ENCODE results near the gene MSH6.

Gene MSH6, protein sequence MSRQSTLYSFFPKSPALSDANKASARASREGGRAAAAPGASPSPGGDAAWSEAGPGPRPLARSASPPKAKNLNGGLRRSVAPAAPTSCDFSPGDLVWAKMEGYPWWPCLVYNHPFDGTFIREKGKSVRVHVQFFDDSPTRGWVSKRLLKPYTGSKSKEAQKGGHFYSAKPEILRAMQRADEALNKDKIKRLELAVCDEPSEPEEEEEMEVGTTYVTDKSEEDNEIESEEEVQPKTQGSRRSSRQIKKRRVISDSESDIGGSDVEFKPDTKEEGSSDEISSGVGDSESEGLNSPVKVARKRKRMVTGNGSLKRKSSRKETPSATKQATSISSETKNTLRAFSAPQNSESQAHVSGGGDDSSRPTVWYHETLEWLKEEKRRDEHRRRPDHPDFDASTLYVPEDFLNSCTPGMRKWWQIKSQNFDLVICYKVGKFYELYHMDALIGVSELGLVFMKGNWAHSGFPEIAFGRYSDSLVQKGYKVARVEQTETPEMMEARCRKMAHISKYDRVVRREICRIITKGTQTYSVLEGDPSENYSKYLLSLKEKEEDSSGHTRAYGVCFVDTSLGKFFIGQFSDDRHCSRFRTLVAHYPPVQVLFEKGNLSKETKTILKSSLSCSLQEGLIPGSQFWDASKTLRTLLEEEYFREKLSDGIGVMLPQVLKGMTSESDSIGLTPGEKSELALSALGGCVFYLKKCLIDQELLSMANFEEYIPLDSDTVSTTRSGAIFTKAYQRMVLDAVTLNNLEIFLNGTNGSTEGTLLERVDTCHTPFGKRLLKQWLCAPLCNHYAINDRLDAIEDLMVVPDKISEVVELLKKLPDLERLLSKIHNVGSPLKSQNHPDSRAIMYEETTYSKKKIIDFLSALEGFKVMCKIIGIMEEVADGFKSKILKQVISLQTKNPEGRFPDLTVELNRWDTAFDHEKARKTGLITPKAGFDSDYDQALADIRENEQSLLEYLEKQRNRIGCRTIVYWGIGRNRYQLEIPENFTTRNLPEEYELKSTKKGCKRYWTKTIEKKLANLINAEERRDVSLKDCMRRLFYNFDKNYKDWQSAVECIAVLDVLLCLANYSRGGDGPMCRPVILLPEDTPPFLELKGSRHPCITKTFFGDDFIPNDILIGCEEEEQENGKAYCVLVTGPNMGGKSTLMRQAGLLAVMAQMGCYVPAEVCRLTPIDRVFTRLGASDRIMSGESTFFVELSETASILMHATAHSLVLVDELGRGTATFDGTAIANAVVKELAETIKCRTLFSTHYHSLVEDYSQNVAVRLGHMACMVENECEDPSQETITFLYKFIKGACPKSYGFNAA (N-terminal part only)

DNA sequence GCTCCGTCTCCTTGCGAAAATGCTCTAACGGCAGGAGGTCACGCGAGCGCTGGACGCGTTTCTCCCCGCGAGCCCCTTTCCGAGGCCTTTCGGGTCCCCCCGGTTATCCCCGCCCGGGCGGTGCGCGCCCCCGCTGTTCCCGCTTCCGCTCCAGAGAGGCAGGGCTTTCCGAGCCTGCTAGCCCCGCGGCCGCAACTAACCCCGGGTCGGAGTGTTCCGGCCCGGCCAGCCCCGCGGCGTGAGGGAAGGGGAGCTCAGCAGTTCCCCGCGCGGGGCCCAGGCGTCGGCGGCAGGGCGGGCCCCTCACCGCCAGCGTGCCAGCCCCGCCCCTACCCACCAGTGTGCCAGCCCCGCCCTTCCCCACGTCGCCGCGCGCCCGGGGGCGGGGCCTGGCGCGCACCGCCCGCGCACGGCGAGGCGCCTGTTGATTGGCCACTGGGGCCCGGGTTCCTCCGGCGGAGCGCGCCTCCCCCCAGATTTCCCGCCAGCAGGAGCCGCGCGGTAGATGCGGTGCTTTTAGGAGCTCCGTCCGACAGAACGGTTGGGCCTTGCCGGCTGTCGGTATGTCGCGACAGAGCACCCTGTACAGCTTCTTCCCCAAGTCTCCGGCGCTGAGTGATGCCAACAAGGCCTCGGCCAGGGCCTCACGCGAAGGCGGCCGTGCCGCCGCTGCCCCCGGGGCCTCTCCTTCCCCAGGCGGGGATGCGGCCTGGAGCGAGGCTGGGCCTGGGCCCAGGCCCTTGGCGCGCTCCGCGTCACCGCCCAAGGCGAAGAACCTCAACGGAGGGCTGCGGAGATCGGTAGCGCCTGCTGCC is at the start of gene MSH6:
TSS of gene MSH6 (plus strand) at position 475 of the 815 bp plus-strand sequence. CDS start at position 564, 89 bp downstream.
- peak; percentile 91 for FAIRE-seq

DNA sequence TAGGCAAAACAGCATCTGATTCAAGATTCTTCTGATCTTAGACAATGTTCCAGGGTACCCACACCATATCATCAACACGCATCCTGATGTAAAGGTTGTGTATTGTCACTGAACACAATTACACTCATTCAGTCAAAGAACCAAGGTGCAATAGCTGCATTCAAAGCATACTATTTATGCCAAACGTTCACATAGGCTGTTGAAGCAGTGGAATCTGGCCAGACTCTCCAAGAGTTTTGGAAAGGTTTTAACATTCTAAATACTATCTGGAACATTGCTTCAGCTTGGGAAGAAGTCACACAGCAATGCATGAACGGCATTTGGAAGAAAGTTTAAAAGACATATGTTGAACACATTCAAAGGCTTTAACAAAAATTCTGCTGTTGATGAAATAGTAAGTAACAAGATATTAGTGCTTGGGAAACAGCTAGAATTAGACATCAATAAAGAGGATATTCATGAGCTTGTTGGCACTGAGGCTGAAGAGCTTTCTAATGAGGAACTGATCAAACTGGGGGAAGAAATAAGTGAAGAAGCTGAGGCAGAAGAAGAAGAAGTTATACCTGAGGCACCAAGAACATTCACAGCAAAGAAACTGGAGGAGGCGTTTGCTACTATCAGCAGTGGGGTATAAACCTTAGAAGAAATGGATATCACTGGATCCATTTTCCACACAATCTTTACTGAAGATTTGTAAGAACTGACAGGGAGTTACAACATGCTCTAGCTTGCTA is 47.6 kb upstream of the MSH6 start:
- FAIRE-seq (no peak), DNase-seq (ENCODE audit: low spot score) (no peak)

More for the DNA sequence above, at the start of gene MSH6:
- peak; percentile 99 for DNase-seq (ENCODE audit: low spot score)

DNA sequence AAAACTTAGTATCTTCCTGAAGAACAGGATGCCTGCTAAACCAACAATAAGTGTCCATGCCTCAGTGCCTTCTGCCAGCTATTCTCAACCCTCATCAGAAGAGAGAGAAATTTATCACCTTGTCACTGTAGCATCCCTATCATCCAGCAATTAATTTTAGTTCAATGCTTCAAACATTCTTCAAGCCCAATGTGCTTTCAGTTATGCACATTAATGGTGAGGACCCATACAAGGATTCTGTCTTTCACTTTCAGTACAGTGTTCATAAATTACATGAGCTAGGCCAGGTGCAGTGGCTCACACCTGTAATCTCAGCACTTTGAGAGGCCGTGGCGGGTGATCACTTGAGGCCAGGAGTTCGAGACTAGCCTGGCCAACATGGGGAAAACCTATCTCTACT is 47.0 kb upstream of the MSH6 start:
- FAIRE-seq (no peak), DNase-seq (ENCODE audit: low spot score) (no peak)

DNA sequence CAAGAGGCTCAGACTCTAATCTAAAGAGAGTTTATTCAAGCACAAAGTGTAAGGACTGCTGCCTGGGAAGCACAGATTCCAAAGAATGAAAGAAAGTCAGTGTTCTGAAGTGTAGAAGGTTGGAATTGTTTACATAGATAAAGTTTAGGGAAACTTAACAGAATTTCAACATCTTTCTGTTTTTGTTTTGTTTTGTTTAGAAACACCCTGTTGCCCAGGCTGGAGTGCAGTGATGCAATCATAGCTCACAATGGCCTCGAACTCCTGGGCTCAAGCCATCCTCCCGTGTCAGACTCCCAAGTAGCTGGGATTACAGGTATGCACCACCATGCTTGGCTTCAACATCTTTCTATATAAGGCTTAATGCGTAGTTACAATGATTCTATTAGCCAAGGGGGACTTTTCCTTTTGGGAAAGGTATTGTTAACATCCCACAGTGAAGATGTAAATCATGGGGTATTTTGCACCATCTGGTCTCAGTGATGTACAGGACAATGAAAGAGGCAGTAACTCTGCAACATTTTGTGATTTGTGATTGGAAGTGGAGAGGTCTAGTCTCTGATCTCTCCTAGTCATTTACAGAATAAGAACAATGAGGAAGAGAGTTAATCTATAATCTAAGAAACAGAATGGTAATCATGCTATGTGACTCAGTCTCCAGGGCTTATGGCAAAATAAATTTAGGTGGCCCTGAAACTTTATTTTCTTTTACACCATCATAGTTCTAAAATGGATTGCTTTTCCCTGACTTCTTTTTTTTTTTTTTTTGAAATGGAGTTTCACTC is 45.6 kb upstream of the MSH6 start:
- no peak for FAIRE-seq

DNA sequence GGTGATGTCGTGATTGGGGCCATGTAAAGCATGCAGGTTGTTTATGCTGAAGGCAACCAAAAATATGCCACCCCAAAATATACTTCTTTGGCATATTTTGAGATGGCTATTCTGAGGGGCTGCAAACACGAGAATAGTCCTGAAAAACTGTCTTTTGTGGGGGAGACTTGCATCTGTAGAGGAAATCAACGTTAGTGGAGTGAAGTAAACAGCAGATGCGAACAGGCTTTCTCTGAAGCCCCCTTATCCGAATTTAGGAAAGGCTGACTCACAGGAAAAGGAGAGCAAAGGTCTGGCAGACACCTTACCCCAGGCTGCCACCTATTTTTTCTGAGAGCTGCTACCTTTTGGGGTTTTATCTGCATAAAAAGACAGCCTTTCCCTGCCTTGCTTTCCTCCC is 44.6 kb upstream of the MSH6 start:
- DNase-seq (ENCODE audit: low spot score), result no peak
- FAIRE-seq, result no peak

More for the DNA sequence above, 45.6 kb upstream of the MSH6 start:
- DNase-seq (ENCODE audit: low spot score), result no peak

DNA sequence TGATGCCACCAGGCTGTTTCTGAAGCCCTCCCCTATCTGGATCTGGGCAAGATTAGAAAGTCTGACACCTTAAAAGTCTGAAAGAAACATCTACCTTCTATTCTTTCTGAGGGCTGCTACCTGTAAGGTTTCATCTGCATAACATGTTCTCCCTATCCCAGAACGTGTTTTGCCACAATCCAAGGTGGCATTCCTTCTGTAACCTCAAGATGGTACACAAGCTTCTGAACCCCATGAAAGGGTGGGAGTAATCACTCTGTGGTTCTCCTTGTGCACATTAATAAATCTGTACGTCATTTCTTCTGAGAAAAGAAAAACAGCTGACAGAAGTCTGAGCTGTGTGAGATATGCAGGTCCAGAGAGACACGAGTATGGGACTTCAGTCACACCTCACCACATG is 41.8 kb upstream of the MSH6 start:
- no peak for FAIRE-seq
- DNase-seq (ENCODE audit: low spot score), result no peak

DNA sequence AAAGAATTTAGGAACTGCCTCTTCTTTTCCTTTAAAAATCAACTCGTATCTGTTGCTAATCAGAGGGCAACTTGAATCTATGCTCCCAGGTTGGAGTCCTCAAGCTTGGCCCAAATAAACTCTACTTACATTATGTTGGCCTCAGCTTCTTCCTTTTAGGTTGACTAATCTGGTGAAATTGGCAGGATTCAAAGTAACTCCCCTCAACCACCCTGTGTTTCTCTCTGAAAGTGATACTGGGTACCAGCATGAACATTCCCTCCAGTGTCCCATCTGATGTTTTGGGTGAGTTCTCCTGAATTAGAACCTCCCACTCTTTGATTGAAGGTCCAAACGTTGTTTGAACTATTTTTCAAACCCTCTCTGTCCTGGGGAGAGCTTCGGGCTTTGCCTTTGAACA is 41.3 kb upstream of the MSH6 start:
- FAIRE-seq (no peak), DNase-seq (ENCODE audit: low spot score) (no peak)

DNA sequence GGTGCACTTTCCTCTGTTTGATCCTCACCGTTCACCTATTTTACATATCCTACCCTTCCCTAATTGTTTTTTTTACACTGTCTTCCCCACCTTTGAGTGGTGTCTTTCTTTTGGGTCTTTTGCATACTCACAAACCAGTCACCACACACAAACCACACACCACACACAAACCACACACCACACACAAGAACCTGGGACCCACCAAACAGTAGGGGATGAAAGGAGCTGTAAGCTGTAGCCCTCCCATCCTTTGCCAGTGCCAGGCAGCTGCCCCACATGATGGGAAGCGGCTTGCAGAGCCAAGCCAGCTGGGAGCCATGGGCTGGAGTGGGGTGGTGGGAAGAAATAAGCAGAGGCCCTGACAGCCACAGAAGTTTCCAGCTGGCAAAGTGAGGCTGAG is 38.9 kb upstream of the MSH6 start:
- FAIRE-seq (no peak), DNase-seq (ENCODE audit: low spot score) (no peak)

DNA sequence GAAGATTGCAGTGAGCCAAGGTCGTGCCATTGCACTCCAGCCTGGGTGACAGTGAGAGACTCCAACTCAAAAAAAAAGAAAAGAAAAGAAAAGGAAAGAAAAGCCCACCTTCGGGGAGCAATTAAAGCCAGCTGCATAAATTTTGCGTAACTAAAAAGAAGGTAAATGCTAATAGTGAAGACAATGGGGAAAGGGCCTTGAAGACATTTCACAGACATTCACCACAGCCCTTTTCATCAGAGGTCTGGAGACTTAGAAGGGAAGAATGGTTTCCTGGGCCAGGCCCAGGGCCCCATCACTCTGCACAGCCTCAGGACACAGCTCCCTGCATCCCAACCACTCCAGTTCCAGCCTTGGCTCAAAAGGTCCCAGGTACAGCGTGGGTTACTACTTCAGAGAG is 35.1 kb upstream of the MSH6 start:
- FAIRE-seq (no peak), DNase-seq (ENCODE audit: low spot score) (no peak)

DNA sequence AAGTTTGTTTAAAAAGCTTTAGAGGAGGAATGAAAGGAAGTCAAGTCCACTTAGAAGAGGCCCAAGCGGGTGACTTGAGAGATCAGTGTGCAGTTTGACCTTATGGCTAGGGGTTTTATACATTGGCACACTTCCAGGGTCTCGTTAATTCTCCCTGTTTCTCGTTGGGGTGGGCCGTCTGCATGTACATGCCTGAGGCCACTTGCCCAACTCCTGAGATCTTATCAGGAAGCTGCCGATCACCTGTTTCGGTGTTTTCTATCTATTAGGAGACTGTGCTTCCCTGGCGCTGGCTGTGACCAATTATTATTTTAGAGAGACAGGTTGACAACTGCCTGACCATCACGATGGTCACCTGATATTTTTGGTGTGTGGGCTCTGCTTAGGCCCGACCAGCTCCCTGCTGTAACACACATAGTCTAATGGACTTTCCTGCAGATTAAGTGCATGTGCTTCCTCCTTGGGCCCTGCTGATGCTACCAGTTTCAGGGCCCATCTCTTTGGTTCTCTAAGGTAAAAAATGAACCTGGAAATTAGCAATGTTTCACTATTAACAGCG is 31.0 kb upstream of the MSH6 start:
- DNase-seq (ENCODE audit: low spot score) (no peak), FAIRE-seq (no peak)

DNA sequence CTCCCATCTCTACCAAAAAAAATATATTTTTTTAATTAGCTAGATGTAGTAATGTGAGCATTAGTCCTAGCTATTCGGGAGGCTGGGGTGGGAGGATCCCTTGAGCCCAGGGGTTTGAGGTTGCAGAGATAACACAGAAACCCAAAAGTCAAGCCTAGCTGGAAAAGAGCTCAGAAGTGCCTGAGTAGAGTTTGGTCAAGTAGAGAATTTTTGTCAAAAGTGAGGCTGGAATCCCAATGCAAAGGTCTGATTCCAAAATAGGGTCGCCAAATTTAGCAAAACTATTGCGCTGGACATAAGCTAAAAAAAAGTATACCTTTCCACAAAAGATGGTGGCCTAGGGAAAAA is 15.5 kb upstream of the MSH6 start:
- DNase-seq (ENCODE audit: low spot score), result no peak

DNA sequence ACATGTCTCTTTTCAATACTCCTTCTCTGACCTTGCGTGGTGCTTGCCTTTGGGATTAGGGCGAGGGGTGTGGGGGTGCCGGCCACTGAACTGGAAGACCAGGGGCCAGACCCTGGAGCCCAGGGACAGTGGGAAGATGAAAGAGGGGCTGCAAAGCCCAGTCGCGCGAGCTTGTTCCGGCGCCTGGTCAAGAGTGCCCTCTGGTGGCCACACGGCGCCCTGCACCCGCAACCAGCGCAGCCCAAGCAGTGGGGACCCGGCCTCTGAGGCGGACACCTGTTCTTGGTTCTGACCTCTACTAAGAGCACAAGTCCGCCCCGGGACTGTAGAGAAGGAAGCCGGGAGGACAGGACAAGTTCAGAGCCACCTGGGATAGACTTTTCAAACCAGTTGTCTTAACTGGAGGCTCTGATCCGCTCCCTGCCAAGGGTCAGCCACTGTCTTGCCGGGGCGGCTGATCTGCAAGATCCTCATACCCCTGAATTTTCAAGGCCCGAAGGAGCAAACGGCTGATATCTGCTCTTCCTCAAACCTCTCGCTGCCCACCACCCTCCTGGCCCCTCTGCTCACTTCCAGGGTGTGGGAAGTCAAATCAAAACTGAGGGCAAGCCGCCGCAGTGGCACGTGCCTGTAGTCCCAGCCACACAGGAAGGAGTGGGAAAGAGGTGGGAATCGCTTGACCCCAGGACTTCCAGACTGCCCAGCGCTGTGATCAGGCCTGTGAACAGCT is 14.9 kb upstream of the MSH6 start:
- DNase-seq (ENCODE audit: low spot score), result peak; percentile 77
- FAIRE-seq, result no peak

More for the DNA sequence above, 15.5 kb upstream of the MSH6 start:
- FAIRE-seq, result no peak

DNA sequence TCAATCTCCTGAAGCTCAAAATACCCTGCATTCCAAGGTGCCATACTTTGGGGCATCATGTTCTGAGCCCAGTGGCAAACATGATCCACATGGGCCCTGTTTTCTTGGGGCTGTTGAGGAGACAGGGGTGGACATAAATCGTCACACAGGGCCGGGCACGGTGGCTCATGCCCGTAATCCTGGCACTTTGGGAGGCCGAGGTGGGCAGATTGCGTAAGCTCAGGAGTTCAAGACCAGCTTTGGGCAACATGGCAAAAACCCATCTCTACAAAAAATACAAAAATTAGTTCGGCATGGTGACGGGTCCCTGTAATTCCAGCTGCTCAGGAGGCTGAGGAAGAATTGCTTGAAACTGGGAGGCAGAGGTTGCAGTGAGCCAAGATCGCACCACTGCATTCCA is 13.6 kb upstream of the MSH6 start:
- FAIRE-seq, result no peak
- DNase-seq (ENCODE audit: low spot score), result no peak

DNA sequence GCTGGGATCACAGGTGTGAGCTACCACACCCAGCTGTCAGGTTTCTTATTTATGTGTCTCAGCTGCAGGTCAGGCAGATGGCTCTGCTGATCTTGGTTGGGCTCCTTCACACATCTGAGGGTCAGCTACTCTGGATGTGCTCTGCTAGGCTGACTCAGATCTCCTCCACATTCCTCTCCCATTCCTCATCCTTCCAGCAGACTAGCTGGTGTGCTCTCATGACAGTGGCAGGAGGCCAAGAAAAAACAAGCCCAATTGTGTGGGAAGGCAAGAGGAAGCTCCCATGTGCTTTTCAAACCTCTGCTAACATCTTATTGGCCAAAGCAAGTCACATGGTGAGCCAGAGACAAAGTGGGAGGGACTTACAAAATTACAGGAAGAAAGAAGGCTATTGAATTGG is 11.7 kb upstream of the MSH6 start:
- FAIRE-seq (peak; percentile 86), DNase-seq (ENCODE audit: low spot score) (peak; percentile 94)

DNA sequence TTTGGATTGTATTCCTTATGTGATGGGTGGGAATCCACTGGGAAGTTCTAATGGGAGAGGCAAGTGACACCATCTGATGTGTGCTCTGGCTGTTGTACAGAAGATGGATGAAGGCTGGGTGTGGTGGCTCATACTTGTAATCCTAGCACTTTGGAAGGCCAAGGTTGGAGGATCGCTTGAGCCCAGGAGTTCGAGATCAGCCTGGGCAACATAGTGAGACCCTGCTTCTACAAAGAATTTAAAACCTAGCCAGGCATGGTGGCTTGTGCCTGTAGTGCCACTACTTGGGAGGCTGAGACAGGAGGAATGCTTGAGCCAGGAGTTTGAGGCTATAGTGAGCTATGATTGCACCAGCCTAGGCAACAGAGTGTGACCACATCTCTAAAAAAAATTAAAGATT is 10.6 kb upstream of the MSH6 start:
- FAIRE-seq, result no peak

DNA sequence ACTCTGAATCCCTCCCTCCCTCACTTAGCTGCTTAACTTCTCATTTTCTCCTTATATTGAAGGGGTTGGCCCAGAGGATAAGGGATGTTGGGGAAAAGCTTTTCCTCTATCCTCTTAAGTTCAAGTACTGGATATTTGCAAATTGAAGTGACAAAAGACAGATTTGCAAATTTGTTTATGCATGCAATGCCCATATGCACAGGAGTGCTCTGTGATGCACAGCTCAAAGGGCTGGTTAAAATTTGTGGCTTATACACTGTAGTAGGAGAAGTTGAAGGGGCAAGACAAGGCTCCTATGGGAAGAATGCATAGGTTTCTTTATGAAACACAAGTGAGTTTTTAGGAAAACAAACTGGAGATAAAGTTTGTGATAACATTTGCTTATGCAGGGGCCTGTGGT is 8.4 kb upstream of the MSH6 start:
- DNase-seq (ENCODE audit: low spot score) (no peak), FAIRE-seq (no peak)

More for the DNA sequence above, 10.6 kb upstream of the MSH6 start:
- DNase-seq (ENCODE audit: low spot score), result no peak

DNA sequence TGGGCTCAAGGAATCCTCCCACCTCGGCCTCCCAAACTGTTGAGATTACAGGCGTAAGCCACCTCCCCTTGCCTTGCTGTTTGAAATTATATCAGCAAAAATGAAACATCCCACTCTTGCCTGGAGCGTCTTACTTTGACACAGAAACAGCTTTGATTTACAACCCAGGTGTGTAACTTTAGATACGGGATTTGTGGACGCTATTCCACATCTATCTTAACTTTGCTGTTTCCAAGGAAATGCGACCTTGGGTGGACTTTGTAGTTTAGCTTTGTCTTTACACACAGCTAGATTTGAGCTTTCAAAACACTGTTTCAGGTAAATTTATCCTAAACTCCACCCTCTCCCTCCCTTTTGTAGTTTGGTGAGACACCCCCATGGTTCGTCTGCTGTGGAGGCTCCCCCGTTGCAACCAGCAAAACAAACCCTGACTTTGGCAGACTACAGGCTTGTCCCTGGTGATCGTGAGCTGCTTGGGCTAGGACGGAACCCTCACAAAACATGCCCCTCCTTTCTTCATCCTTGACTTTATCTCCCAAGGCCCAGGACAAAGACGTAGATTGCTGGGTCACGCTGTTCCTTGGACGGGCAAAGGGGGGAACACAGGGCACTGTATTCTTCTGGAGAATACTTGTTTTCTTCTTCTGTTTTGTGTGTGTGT is 5.5 kb upstream of the MSH6 start:
- no peak for FAIRE-seq
- no peak for DNase-seq (ENCODE audit: low spot score)

Measured in urothelium cell line (cell line).